Natural killer cell (primary cell): ENCODE measurements around the gene ANKRD11. TPM values are rescaled to one million over a fixed set of nuclear protein-coding genes. Genes with fewer than 3 reads are reported as not detected.

Source experiments
- ATAC-seq, 3 donors: fragments of 150-1000 bp in 2 of 3; fragments of 200-7000 bp in 1 of 3; cut with Tn5 transposase; 1 replicate in 1 of 3; 2 replicates in 2 of 3; pipeline ENCODE4 v1.10.0; 2021; ENCODE audit warnings: mild to moderate bottlenecking in 2 of 3, moderate library complexity in 2 of 3
- DNase-seq, 2 donors: peaks; one replicate each; pipeline versions ENCODE4 v3.0.0 to v3.0.0-alpha.2; 2013 to 2021; ENCODE audit warnings: mixed read lengths in 1 of 2
- H3K27ac ChIP-seq: one replicate; pipeline ENCODE4 v1.5.1; 2013; ENCODE audit warnings: mild to moderate bottlenecking, low read length
- H3K27me3 ChIP-seq: one replicate; pipeline ENCODE4 v1.6.1; 2013; ENCODE audit warnings: low read length; ENCODE audit not compliant: control insufficient read depth, insufficient read depth
- H3K36me3 ChIP-seq: one replicate; pipeline ENCODE4 v1.6.1; 2013; ENCODE audit warnings: low read length; ENCODE audit not compliant: control insufficient read depth, insufficient read depth
- H3K4me1 ChIP-seq: one replicate; pipeline ENCODE4 v1.6.1; 2013; ENCODE audit warnings: low read length; ENCODE audit not compliant: control insufficient read depth, insufficient read depth
- H3K4me3 ChIP-seq: one replicate; pipeline ENCODE4 v1.5.1; 2013; ENCODE audit warnings: low read length
- H3K9me3 ChIP-seq: one replicate; pipeline ENCODE4 v1.6.1; 2013; ENCODE audit warnings: low read length; ENCODE audit not compliant: control insufficient read depth, insufficient read depth
- H3K27ac Mint-ChIP-seq, 2 donors: one replicate each; pipeline ENCODE4 v1.8.0; 2022; ENCODE audit warnings: mild to moderate bottlenecking in 2 of 2, mixed read lengths in 2 of 2, moderate library complexity in 1 of 2
- H3K27me3 Mint-ChIP-seq, 2 donors: one replicate each; pipeline ENCODE4 v1.8.0; 2022; ENCODE audit warnings: low read depth in 2 of 2, mixed read lengths in 2 of 2
- H3K36me3 Mint-ChIP-seq: one replicate; pipeline ENCODE4 v1.8.0; 2022; ENCODE audit warnings: mixed read lengths
- H3K4me1 Mint-ChIP-seq, 2 donors: one replicate each; pipeline ENCODE4 v1.8.0; 2022; ENCODE audit warnings: mixed read lengths in 2 of 2
- H3K4me3 Mint-ChIP-seq: one replicate; pipeline ENCODE4 v1.8.0; 2022; ENCODE audit warnings: mild to moderate bottlenecking, moderate library complexity, mixed read lengths
- H3K9me3 Mint-ChIP-seq, 2 donors: one replicate each; pipeline ENCODE4 v1.8.0; 2022; ENCODE audit warnings: mixed read lengths in 2 of 2
- WGBS: methylation state at CpG from one replicate; pipeline ENCODE4 v1.1.7; 2013; ENCODE audit warnings: missing lambda C conversion rate; ENCODE audit not compliant: insufficient coverage; 5-methylcytosine and 5-hydroxymethylcytosine counted together
- intact Hi-C: fragments of 100-400 bp; cut with micrococcal nuclease; formaldehyde crosslinking; loops from one replicate; pipeline ENCODE4 v1.14.2; 2022
- total RNA-seq, 4 donors: library from RNA; stranded (reverse); fragments of 120-200 nt in 1 of 4; gene quantifications; one replicate each; pipeline versions ENCODE4 v1.2.3 to v1.2.4, GENCODE V29; 2013 to 2022
- TF ChIP-seq, protein P1 (sequence below): fragments of 200-600 bp; IDR thresholded peaks from one replicate; pipeline ENCODE4 v1.8.0; 2022; ENCODE audit warnings: antibody characterized with exemption

Gene ANKRD11
- total RNA-seq, 3 donors from 2014 or later (not counting 1 experiment from before 2014, with no cell fraction given), result 230 to 299 (median 287) TPM

DNA sequence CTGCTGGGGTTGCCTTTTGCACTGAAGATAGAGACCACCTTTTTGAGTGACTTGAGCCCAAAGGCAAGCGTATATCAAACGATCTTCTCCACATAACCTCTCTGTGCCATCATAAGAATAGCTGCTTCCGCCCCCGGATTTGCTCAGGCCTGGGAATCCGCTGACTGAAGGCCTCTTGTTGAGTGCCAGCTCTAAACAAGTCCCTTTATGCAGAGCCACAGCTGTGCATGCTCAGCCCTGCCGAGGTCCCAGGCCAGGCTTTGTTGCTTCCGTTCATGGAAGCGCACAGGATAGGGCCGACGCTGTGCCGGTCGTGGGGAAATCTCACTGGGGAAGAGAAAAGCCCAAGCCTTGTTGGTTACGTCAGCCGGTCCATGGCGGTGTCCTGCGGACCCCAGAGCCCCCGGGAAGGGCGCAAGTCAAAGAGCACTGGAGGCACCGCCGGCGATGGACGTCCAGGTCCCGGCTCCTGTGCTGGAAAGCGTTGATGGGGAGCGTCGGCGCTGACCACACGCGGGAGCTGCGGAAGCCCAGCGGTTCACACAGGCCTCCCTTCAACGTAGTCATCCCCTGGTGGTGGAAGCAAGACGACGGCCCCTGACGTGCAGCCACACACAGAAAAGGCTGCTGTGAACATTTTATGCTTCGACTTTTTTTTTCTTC, 46.7 kb upstream of the ANKRD11 start:
- intact Hi-C loops, result no loop called here
- TF ChIP-seq, protein P1, sequence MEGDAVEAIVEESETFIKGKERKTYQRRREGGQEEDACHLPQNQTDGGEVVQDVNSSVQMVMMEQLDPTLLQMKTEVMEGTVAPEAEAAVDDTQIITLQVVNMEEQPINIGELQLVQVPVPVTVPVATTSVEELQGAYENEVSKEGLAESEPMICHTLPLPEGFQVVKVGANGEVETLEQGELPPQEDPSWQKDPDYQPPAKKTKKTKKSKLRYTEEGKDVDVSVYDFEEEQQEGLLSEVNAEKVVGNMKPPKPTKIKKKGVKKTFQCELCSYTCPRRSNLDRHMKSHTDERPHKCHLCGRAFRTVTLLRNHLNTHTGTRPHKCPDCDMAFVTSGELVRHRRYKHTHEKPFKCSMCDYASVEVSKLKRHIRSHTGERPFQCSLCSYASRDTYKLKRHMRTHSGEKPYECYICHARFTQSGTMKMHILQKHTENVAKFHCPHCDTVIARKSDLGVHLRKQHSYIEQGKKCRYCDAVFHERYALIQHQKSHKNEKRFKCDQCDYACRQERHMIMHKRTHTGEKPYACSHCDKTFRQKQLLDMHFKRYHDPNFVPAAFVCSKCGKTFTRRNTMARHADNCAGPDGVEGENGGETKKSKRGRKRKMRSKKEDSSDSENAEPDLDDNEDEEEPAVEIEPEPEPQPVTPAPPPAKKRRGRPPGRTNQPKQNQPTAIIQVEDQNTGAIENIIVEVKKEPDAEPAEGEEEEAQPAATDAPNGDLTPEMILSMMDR, result no peak
- peaks cover 21% of the 10 kb centered on the region for H3K4me1 ChIP-seq
- no peak for ATAC-seq
- H3K9me3 ChIP-seq, result no peaks in the 10 kb centered on the region
- no peak for DNase-seq
- H3K27ac Mint-ChIP-seq, result no peak overlapping the region
- no peaks in the 10 kb centered on the region for H3K9me3 Mint-ChIP-seq
- H3K27me3 Mint-ChIP-seq, result no peaks in the 10 kb centered on the region
- WGBS, result 96% methylated on average over 36 of the region's 36 CpGs
- H3K4me3 ChIP-seq, result no peak overlapping the region
- H3K27ac ChIP-seq, result no peak overlapping the region
- no peak overlapping the region for H3K4me3 Mint-ChIP-seq
- H3K36me3 ChIP-seq, result peaks cover 47% of the 10 kb centered on the region
- peaks cover 13 to 14% of the 10 kb centered on the region in 2 donors for H3K4me1 Mint-ChIP-seq
- no peaks in the 10 kb centered on the region for H3K36me3 Mint-ChIP-seq
- no peaks in the 10 kb centered on the region for H3K27me3 ChIP-seq

DNA sequence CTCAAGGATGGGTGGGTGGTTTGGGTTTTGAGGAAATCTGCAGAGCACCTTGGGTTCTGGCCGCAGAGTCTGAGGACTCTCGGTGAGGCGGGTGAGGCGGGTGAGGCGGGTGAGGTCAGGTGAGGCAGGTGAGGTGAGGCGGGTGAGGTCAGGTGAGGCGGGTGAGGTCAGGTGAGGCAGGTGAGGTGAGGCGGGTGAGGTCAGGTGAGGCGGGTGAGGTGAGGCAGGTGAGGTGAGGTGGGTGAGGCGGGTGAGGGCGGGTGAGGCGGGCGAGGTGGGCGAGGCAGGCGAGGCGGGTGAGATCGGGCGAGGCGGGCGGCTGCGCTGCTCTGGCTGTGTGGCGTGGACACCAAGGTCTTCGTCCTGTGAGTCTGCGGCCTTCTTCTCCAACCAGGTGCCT, 46.0 kb upstream of the ANKRD11 start:
- Mint-ChIP-seq H3K4me1 (peaks cover 13 to 14% of the 10 kb centered on the region in 2 donors), H3K9me3 (no peaks in the 10 kb centered on the region), H3K36me3 (no peaks in the 10 kb centered on the region), H3K27me3 (no peaks in the 10 kb centered on the region), H3K4me3 (no peak overlapping the region), H3K27ac (no peak overlapping the region)
- peaks cover 52% of the 10 kb centered on the region for H3K36me3 ChIP-seq
- no peaks in the 10 kb centered on the region for H3K9me3 ChIP-seq
- peaks cover 21% of the 10 kb centered on the region for H3K4me1 ChIP-seq
- no peak overlapping the region for H3K4me3 ChIP-seq
- intact Hi-C loops, result no loop called here
- no peaks in the 10 kb centered on the region for H3K27me3 ChIP-seq
- ATAC-seq (no peak), DNase-seq (no peak)
- TF ChIP-seq, protein P1, result no peak
- H3K27ac ChIP-seq, result no peak overlapping the region
- WGBS, result 99% methylated on average over 19 of the region's 24 CpGs

DNA sequence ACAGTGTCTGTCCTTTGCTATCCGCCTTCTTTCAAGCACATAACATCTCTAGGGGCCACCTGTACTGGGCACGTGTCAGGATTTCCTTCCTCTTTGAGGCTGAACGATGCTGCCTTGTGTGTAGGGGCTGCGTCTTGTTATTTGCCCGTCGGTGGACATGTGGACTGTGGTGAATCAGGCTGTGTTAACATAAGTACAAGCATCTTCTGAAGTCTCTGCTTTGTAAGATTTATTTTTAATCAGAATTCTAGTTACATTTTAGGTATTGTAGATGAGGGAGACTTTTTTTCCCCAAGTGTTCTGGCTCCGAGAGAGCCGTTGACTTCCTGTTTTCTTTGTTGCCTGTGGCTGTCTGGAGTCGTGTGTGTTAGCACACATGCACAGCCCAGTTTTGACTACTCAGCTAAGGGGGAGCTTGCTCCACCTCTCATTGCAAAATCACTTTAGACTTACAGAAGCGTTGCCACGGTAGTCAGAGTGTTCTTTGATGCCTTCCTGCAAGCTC, 43.9 kb upstream of the ANKRD11 start:
- Mint-ChIP-seq H3K36me3 (no peaks in the 10 kb centered on the region), H3K4me3 (peak overlapping the region; percentile 45)
- DNase-seq, result peak in 1 of 2 donors; percentile 76

More for the DNA sequence above, 43.9 kb upstream of the ANKRD11 start:
- Mint-ChIP-seq H3K27ac (peak overlapping the region; percentile 44 to 58), H3K27me3 (no peaks in the 10 kb centered on the region), H3K4me1 (peaks cover 13 to 14% of the 10 kb centered on the region in 2 donors), H3K9me3 (no peaks in the 10 kb centered on the region)
- WGBS, result 14% methylated on average over 11 of the region's 11 CpGs
- H3K27me3 ChIP-seq, result no peaks in the 10 kb centered on the region
- TF ChIP-seq, protein P1, result no peak
- intact Hi-C loops, result no loop called here
- H3K4me3 ChIP-seq, result no peak overlapping the region
- peaks cover 21% of the 10 kb centered on the region for H3K4me1 ChIP-seq
- peak; percentile 50 to 84 (median 82) for ATAC-seq
- no peaks in the 10 kb centered on the region for H3K9me3 ChIP-seq
- peak overlapping the region; percentile 1 for H3K27ac ChIP-seq
- peaks cover 62% of the 10 kb centered on the region for H3K36me3 ChIP-seq
